ENCODE data around the gene ZNF853. TPM values are rescaled to one million over a fixed set of nuclear protein-coding genes. Genes with fewer than 3 reads are reported as not detected.

Gene ZNF853
- total RNA-seq, 1 donor: under 0.01 TPM

GRCh38 chr7:6622134-6622710 lies 6.8 kb downstream of the ZNF853 start:
- no peak for DNase-seq (ENCODE audit: insufficient read length, low spot score, missing footprints)
- no peak overlapping the region for H3K27ac ChIP-seq (ENCODE audit: low read depth, low read length)
- peaks cover under 1% of the 10 kb centered on the region for H3K27me3 ChIP-seq (ENCODE audit: insufficient read depth, low read length)
- TF ChIP-seq CTCF (IDR thresholded peaks at IDR 0.05; ENCODE audit: extremely low read depth, low read depth, low read length): no peak
- no peak overlapping the region for H3K4me3 ChIP-seq (ENCODE audit: insufficient read depth, low read length)
- H3K36me3 ChIP-seq (ENCODE audit: insufficient read depth, low read length): no peaks in the 10 kb centered on the region
- no peaks in the 10 kb centered on the region for H3K79me2 ChIP-seq (ENCODE audit: insufficient read depth, low read length)
- H2AFZ ChIP-seq (ENCODE audit: low read length): no peak overlapping the region
- no peaks in the 10 kb centered on the region for H4K20me1 ChIP-seq (ENCODE audit: insufficient read depth, low read length)
- no peak overlapping the region for H3K4me2 ChIP-seq (ENCODE audit: insufficient read depth, low read length)
- no peaks in the 10 kb centered on the region for H3K9me3 ChIP-seq (ENCODE audit: low read depth, low read length)
- no peaks in the 10 kb centered on the region for H3K4me1 ChIP-seq (ENCODE audit: insufficient read depth, low read length)

GRCh38 chr7:6623589-6624245 lies 8.3 kb downstream of the ZNF853 start:
- no peaks in the 10 kb centered on the region for H3K79me2 ChIP-seq (ENCODE audit: insufficient read depth, low read length)
- H3K9me3 ChIP-seq (ENCODE audit: low read depth, low read length): no peaks in the 10 kb centered on the region
- H3K4me2 ChIP-seq (ENCODE audit: insufficient read depth, low read length): no peak overlapping the region
- TF ChIP-seq CTCF (IDR thresholded peaks at IDR 0.05; ENCODE audit: extremely low read depth, low read depth, low read length): no peak
- no peak for DNase-seq (ENCODE audit: insufficient read length, low spot score, missing footprints)
- no peaks in the 10 kb centered on the region for H3K27me3 ChIP-seq (ENCODE audit: insufficient read depth, low read length)
- no peaks in the 10 kb centered on the region for H3K4me1 ChIP-seq (ENCODE audit: insufficient read depth, low read length)
- no peak overlapping the region for H3K27ac ChIP-seq (ENCODE audit: low read depth, low read length)
- no peak overlapping the region for H2AFZ ChIP-seq (ENCODE audit: low read length)
- H3K36me3 ChIP-seq (ENCODE audit: insufficient read depth, low read length): no peaks in the 10 kb centered on the region
- no peak overlapping the region for H3K4me3 ChIP-seq (ENCODE audit: insufficient read depth, low read length)
- no peaks in the 10 kb centered on the region for H4K20me1 ChIP-seq (ENCODE audit: insufficient read depth, low read length)

- Histone ChIP-seq H4K20me1 (ENCODE audit: insufficient read depth, low read length) (no peaks in the 10 kb centered on the region), H3K4me1 (ENCODE audit: insufficient read depth, low read length) (no peaks in the 10 kb centered on the region), H3K9me3 (ENCODE audit: low read depth, low read length) (no peaks in the 10 kb centered on the region), H3K27me3 (ENCODE audit: insufficient read depth, low read length) (no peaks in the 10 kb centered on the region), H3K36me3 (ENCODE audit: insufficient read depth, low read length) (no peaks in the 10 kb centered on the region), H3K27ac (ENCODE audit: low read depth, low read length) (no peak overlapping the region), H3K4me2 (ENCODE audit: insufficient read depth, low read length) (no peak overlapping the region), H3K4me3 (ENCODE audit: insufficient read depth, low read length) (no peak overlapping the region), H2AFZ (ENCODE audit: low read length) (no peak overlapping the region), H3K79me2 (ENCODE audit: insufficient read depth, low read length) (no peaks in the 10 kb centered on the region)
- no peak for DNase-seq (ENCODE audit: insufficient read length, low spot score, missing footprints)
- no peak for TF ChIP-seq CTCF (IDR thresholded peaks at IDR 0.05; ENCODE audit: extremely low read depth, low read depth, low read length)
Observed at GRCh38 chr7:6624246-6624611, 8.8 kb downstream of the ZNF853 start.

DNA sequence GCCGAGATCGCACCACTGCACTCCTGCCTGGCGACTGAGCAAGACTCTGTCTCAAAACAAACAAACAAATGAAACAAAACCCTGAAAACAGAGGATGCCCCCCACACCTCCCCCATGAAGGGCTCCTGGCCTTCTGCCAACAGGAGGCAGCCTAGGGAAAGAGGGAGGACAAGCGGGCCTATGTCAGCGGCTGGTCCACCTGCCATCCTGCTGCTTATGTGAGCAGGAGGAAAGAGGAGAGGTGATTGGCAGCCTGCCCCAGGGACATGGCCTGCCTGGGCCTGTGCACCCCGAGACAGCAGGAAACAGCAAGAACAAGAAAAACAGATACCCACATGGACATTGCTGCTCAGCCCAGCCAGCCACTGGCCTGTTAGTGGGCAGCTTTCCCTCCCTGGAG lies 12.6 kb downstream of the ZNF853 start:
- no peaks in the 10 kb centered on the region for H3K9me3 ChIP-seq (ENCODE audit: low read depth, low read length)
- no peak overlapping the region for H3K4me3 ChIP-seq (ENCODE audit: insufficient read depth, low read length)
- H3K79me2 ChIP-seq (ENCODE audit: insufficient read depth, low read length): no peaks in the 10 kb centered on the region
- H4K20me1 ChIP-seq (ENCODE audit: insufficient read depth, low read length): no peaks in the 10 kb centered on the region
- H2AFZ ChIP-seq (ENCODE audit: low read length): no peak overlapping the region
- no peak overlapping the region for H3K4me2 ChIP-seq (ENCODE audit: insufficient read depth, low read length)
- no peaks in the 10 kb centered on the region for H3K36me3 ChIP-seq (ENCODE audit: insufficient read depth, low read length)
- H3K27me3 ChIP-seq (ENCODE audit: insufficient read depth, low read length): no peaks in the 10 kb centered on the region
- no peak overlapping the region for H3K27ac ChIP-seq (ENCODE audit: low read depth, low read length)
- no peak for TF ChIP-seq CTCF (IDR thresholded peaks at IDR 0.05; ENCODE audit: extremely low read depth, low read depth, low read length)
- H3K4me1 ChIP-seq (ENCODE audit: insufficient read depth, low read length): no peaks in the 10 kb centered on the region
- no peak for DNase-seq (ENCODE audit: insufficient read length, low spot score, missing footprints)
